ENCODE data around the gene APOOL.

APOOL gene

DNA sequence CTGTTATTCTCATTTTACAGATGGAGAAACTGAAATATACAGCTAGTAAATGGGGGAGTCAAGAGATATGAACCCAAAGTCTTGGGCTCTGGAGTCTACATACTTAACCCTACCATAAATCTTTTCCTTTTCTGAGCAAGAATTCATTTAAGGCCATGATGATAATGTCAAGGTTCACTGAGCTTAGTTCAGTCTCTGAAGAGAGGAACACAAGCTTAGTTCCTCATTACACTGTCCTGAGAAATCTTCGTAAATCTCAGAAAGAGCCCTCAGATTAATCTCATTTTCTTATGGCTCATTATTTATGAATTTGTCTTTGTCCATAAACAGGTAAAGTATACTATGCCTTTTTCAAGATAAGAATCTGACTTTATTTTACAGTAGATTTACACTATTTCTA lies 135.7 kb downstream of the APOOL start:
- Histone ChIP-seq H3K36me3 (ENCODE audit: low read depth) (no peaks in the 10 kb centered on the region), H3K9me3 (ENCODE audit: severe bottlenecking) (no peaks in the 10 kb centered on the region), H3K4me3 (ENCODE audit: severe bottlenecking) (no peak overlapping the region), H3K4me1 (ENCODE audit: insufficient read depth, poor library complexity, severe bottlenecking) (no peaks in the 10 kb centered on the region), H3K27me3 (ENCODE audit: insufficient read depth, poor library complexity, severe bottlenecking) (no peaks in the 10 kb centered on the region), H3K27ac (ENCODE audit: poor library complexity, severe bottlenecking) (no peak overlapping the region)
- ATAC-seq (ENCODE audit: low read depth) (no peak), DNase-seq (ENCODE audit: low spot score) (no peak)
- TF ChIP-seq, protein P1, sequence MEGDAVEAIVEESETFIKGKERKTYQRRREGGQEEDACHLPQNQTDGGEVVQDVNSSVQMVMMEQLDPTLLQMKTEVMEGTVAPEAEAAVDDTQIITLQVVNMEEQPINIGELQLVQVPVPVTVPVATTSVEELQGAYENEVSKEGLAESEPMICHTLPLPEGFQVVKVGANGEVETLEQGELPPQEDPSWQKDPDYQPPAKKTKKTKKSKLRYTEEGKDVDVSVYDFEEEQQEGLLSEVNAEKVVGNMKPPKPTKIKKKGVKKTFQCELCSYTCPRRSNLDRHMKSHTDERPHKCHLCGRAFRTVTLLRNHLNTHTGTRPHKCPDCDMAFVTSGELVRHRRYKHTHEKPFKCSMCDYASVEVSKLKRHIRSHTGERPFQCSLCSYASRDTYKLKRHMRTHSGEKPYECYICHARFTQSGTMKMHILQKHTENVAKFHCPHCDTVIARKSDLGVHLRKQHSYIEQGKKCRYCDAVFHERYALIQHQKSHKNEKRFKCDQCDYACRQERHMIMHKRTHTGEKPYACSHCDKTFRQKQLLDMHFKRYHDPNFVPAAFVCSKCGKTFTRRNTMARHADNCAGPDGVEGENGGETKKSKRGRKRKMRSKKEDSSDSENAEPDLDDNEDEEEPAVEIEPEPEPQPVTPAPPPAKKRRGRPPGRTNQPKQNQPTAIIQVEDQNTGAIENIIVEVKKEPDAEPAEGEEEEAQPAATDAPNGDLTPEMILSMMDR (IDR thresholded peaks at IDR 0.05; ENCODE audit: poor library complexity, severe bottlenecking): no peak

DNA sequence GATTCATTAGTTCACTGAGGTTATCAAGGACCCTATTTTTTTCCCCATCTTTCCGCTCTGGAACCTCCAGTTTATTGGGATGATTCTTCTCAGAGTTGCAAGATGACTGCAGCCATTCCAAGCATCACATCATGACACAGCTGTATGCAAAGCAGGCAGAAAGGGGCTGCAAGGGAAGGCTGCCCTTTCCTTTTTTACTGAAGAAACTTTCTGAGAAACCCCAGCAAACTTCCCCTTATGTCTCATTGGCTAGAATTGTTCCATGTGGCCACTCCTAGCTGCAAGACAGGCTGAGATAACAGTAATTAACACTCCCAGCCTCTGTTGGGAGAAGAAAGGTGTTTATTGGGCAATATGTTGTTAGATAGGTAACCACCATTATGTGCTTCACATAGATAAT lies 137.3 kb downstream of the APOOL start:
- Histone ChIP-seq H3K4me3 (ENCODE audit: severe bottlenecking) (no peak overlapping the region), H3K36me3 (ENCODE audit: low read depth) (no peaks in the 10 kb centered on the region), H3K27ac (ENCODE audit: poor library complexity, severe bottlenecking) (no peak overlapping the region), H3K27me3 (ENCODE audit: insufficient read depth, poor library complexity, severe bottlenecking) (no peaks in the 10 kb centered on the region), H3K9me3 (ENCODE audit: severe bottlenecking) (no peaks in the 10 kb centered on the region), H3K4me1 (ENCODE audit: insufficient read depth, poor library complexity, severe bottlenecking) (no peaks in the 10 kb centered on the region)
- DNase-seq (ENCODE audit: low spot score) (no peak), ATAC-seq (ENCODE audit: low read depth) (no peak)
- TF ChIP-seq, protein P1 (IDR thresholded peaks at IDR 0.05; ENCODE audit: poor library complexity, severe bottlenecking): no peak

Measured in RWPE2 (cell line).